Neural cell (in vitro differentiated cells): ENCODE results near the gene ATF2. TPM values are rescaled to one million over a fixed set of nuclear protein-coding genes. Genes with fewer than 3 reads are reported as not detected.

Experiments
- H2AFZ ChIP-seq: fragments of 200-600, 300-800 bp; sonication (generic), shearing (Covaris generic); 2 replicates; pipeline ENCODE4 v1.6.0; 2014; ENCODE audit warnings: low read depth, mild to moderate bottlenecking, antibody characterized with exemption, low read length, moderate library complexity
- H3F3A ChIP-seq: fragments of 200-600 bp; shearing (Covaris generic); 2 replicates; pipeline ENCODE4 v1.6.1; 2016; ENCODE audit warnings: mild to moderate bottlenecking, moderate library complexity, mixed read lengths, antibody characterized with exemption, low read length; ENCODE audit not compliant: insufficient read depth, poor library complexity, severe bottlenecking
- H3K27ac ChIP-seq: fragments of 200-600, 300-800 bp; sonication (generic), shearing (Covaris generic); 2 replicates; pipeline ENCODE4 v1.5.1; 2014; ENCODE audit warnings: mild to moderate bottlenecking, low read length, moderate library complexity
- H3K27me3 ChIP-seq: fragments of 300-800, 200-600 bp; sonication (generic), shearing (Covaris generic); 2 replicates; pipeline ENCODE4 v1.6.0; 2014; ENCODE audit warnings: mild to moderate bottlenecking, low read depth, low read length, moderate library complexity; ENCODE audit not compliant: insufficient read depth
- H3K36me3 ChIP-seq: fragments of 300-800, 200-600 bp; sonication (generic), shearing (Covaris generic); 2 replicates; pipeline ENCODE4 v1.5.1; 2014; ENCODE audit warnings: mild to moderate bottlenecking, antibody characterized with exemption, low read length, moderate library complexity; ENCODE audit not compliant: insufficient read depth
- H3K4me2 ChIP-seq: fragments of 300-800, 200-600 bp; sonication (generic), shearing (Covaris generic); 2 replicates; pipeline ENCODE4 v1.6.0; 2014; ENCODE audit warnings: mild to moderate bottlenecking, low read length
- H3K4me3 ChIP-seq: fragments of 300-800, 200-600 bp; sonication (generic), shearing (Covaris generic); 2 replicates; pipeline ENCODE4 v1.5.1; 2014; ENCODE audit warnings: mild to moderate bottlenecking, low read length, moderate library complexity
- H3K79me2 ChIP-seq: fragments of 200-600 bp; shearing (Covaris generic); replicated peaks from 2 replicates; pipeline ENCODE4 v1.6.0; 2014; ENCODE audit warnings: mild to moderate bottlenecking, low read length, moderate library complexity; ENCODE audit not compliant: insufficient read depth
- H3K9ac ChIP-seq: fragments of 300-800, 200-600 bp; sonication (generic), shearing (Covaris generic); 2 replicates; pipeline ENCODE4 v1.6.1; 2016; ENCODE audit warnings: mild to moderate bottlenecking, low read length, mixed read lengths
- H3K9me2 ChIP-seq: fragments of 200-600 bp; shearing (Covaris generic); 2 replicates; pipeline ENCODE4 v1.6.1; 2016; ENCODE audit warnings: mild to moderate bottlenecking, low read length, mixed read lengths; ENCODE audit not compliant: insufficient read depth
- H3K9me3 ChIP-seq: fragments of 200-600, 300-800 bp; sonication (generic), shearing (Covaris generic); 2 replicates; pipeline ENCODE4 v1.6.1; 2016; ENCODE audit warnings: mild to moderate bottlenecking, mixed run types, low read length, moderate library complexity, mixed read lengths
- H4K20me1 ChIP-seq: fragments of 200-600 bp; shearing (Covaris generic); 2 replicates; pipeline ENCODE4 v1.6.1; 2016; ENCODE audit warnings: mild to moderate bottlenecking, mixed run types; ENCODE audit not compliant: insufficient read depth
- EP300 ChIP-seq: fragments of 450-650 bp; conservative IDR thresholded peaks from 2 replicates; pipeline ENCODE4 v1.6.1; 2014; ENCODE audit warnings: antibody characterized with exemption, mild to moderate bottlenecking, moderate library complexity; ENCODE audit not compliant: poor library complexity, severe bottlenecking
- EZH2 ChIP-seq: fragments of 200-600, 300-800 bp; shearing (Covaris generic), sonication (generic); IDR thresholded peaks from 2 replicates; pipeline ENCODE4 v1.6.1; 2014; ENCODE audit warnings: antibody characterized with exemption, low read length, borderline replicate concordance, mild to moderate bottlenecking; ENCODE audit not compliant: insufficient read depth, poor library complexity, severe bottlenecking
- MXI1 ChIP-seq: fragments of 450-650 bp; conservative IDR thresholded peaks from 2 replicates; pipeline ENCODE4 v1.6.1; 2014; ENCODE audit warnings: antibody characterized with exemption, mild to moderate bottlenecking; ENCODE audit not compliant: poor library complexity, severe bottlenecking
- POLR2AphosphoS5 ChIP-seq: IDR thresholded peaks from 2 replicates; pipeline ENCODE4 v1.6.1; 2012
- RAD21 ChIP-seq: fragments of 450-650 bp; conservative IDR thresholded peaks from 2 replicates; pipeline ENCODE4 v1.6.1; 2014; ENCODE audit warnings: antibody characterized with exemption, mild to moderate bottlenecking, moderate library complexity
- REST ChIP-seq: IDR thresholded peaks from 2 replicates; pipeline ENCODE4 v1.6.1; 2012; ENCODE audit warnings: borderline replicate concordance
- SMC3 ChIP-seq: fragments of 450-650 bp; conservative IDR thresholded peaks from 2 replicates; pipeline ENCODE4 v1.6.1; 2014; ENCODE audit warnings: antibody characterized with exemption, mild to moderate bottlenecking, moderate library complexity; ENCODE audit not compliant: poor library complexity
- polyA plus RNA-seq: library from polyadenylated mRNA; depleted of rRNA; stranded (reverse); fragments of >200 nt; gene quantifications from 2 replicates; pipeline ENCODE4 v1.2.3, GENCODE V29; 2014
- small RNA-seq, 3 experiments: library from RNA; depleted of rRNA; stranded (forward); fragments of <200 nt; gene quantifications; one replicate each; pipeline ENCODE3, GENCODE V24; 2012
- TF ChIP-seq, protein P1 (sequence below): fragments of 450-650 bp; IDR thresholded peaks from 2 replicates; pipeline ENCODE4 v1.5.1; 2014; ENCODE audit warnings: antibody characterized with exemption, mild to moderate bottlenecking, moderate library complexity; ENCODE audit not compliant: poor library complexity, severe bottlenecking

ATF2 gene
- polyA plus RNA-seq, 1 donor from 2014 or later: 93.4 TPM

DNA sequence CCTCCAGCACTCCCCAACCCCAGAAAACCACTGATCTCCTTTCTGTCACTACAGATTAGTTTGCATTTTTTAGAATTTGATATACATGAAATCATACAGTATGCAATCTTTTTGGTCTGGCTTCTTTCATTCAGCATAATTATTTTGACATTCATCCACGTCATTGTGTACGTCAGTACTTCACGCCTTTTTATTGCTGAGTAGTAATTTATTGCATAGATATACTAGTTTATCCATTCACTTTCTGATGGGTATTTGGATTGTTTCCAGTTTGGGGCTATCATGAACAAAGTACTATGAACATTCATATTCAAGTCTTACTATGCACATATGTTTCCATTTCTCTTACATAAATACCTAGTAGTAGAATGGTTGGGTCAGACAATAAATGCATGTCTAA is 142.8 kb downstream of the ATF2 start:
- H4K20me1 ChIP-seq: no peaks in the 10 kb centered on the region
- TF ChIP-seq MXI1 (no peak), EZH2 (no peak)
- no peaks in the 10 kb centered on the region for H3K9me2 ChIP-seq
- H3K79me2 ChIP-seq: no peaks in the 10 kb centered on the region
- H3F3A ChIP-seq: no peaks in the 10 kb centered on the region
- H3K36me3 ChIP-seq: no peaks in the 10 kb centered on the region
- H3K27me3 ChIP-seq: no peaks in the 10 kb centered on the region
- no peak overlapping the region for H3K27ac ChIP-seq
- H3K9me3 ChIP-seq: no peaks in the 10 kb centered on the region
- no peak overlapping the region for H3K4me3 ChIP-seq
- no peak overlapping the region for H3K4me2 ChIP-seq
- H3K9ac ChIP-seq: no peak overlapping the region
- no peak overlapping the region for H2AFZ ChIP-seq

DNA sequence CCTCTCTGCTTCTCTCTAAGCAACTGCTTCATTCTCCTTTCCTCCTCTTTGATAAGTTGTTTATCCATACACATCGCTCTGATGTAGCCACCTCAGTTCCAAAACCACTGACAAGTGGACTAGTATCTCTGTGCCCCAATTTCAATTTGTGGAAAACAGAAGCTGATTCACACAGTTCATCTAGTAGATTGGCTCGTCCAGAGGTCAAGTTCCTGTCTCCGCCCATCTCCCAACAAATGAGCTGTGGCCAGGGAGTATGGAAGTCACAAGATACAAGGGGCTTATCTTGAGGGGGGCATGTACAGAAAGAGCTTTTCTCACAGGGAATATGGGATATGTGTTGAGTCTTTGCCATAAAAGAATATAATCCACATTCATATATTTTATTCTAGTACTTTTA is 145.1 kb downstream of the ATF2 start:
- Histone ChIP-seq H3F3A (no peaks in the 10 kb centered on the region), H3K4me2 (no peak overlapping the region), H3K4me3 (no peak overlapping the region)

More for the DNA sequence above, 145.1 kb downstream of the ATF2 start:
- no peak overlapping the region for H2AFZ ChIP-seq
- H3K9ac ChIP-seq: no peak overlapping the region
- no peaks in the 10 kb centered on the region for H3K9me3 ChIP-seq
- H3K27ac ChIP-seq: no peak overlapping the region
- H3K36me3 ChIP-seq: no peaks in the 10 kb centered on the region
- H3K27me3 ChIP-seq: no peaks in the 10 kb centered on the region
- no peaks in the 10 kb centered on the region for H4K20me1 ChIP-seq
- H3K9me2 ChIP-seq: no peaks in the 10 kb centered on the region
- no peaks in the 10 kb centered on the region for H3K79me2 ChIP-seq
- TF ChIP-seq EP300 (no peak), SMC3 (no peak), MXI1 (no peak), EZH2 (no peak), REST (no peak), POLR2AphosphoS5 (no peak), RAD21 (no peak)
- TF ChIP-seq, protein P1, sequence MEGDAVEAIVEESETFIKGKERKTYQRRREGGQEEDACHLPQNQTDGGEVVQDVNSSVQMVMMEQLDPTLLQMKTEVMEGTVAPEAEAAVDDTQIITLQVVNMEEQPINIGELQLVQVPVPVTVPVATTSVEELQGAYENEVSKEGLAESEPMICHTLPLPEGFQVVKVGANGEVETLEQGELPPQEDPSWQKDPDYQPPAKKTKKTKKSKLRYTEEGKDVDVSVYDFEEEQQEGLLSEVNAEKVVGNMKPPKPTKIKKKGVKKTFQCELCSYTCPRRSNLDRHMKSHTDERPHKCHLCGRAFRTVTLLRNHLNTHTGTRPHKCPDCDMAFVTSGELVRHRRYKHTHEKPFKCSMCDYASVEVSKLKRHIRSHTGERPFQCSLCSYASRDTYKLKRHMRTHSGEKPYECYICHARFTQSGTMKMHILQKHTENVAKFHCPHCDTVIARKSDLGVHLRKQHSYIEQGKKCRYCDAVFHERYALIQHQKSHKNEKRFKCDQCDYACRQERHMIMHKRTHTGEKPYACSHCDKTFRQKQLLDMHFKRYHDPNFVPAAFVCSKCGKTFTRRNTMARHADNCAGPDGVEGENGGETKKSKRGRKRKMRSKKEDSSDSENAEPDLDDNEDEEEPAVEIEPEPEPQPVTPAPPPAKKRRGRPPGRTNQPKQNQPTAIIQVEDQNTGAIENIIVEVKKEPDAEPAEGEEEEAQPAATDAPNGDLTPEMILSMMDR: no peak

Small RNA genes lying within 50 kb of the gene (small RNA-seq; reads per million reads assigned to genes)
- 0 to 6.4 (median 0.84) reads per million in 3 experiments for gene MIR933
- gene RF02271: 0 reads per million in 3 experiments
- 0 reads per million in 3 experiments for gene RNU6-1290P
- 0 reads per million in 3 experiments for gene RNU6-763P

Other genes with a start within 250 kb of the ATF2 start
- gene CHN1, start 162.8 kb downstream of the ATF2 start, polyA plus RNA-seq: 133 and 134 TPM in 2 replicates
- 261 and 303 TPM in 2 replicates for gene ATP5MC3, start 13.5 kb upstream of the ATF2 start, polyA plus RNA-seq